ENCODE measurements around the gene MCRIP2.

MCRIP2 gene

DNA sequence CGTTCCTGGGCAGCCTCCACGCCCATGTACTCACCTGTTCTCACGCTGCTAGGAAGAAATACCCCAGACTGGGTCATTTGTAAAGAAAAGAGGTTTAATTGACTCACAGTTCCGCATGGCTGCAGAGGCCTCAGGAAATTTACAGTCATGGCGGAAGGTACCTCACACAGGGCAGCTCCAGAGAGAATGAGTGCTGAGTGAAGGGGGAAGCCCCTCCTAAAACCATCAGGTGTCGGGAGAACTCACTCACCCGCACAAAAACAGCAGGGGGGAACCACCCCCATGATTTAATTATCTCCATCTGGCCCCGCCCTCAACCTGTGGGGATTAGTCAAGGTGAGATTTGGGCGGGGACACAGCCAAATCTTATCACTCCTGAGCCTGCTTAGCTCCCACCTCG lies 33.6 kb upstream of the MCRIP2 start:
- DNase-seq (ENCODE audit: low read depth): no peak
- TF ChIP-seq, protein P1, sequence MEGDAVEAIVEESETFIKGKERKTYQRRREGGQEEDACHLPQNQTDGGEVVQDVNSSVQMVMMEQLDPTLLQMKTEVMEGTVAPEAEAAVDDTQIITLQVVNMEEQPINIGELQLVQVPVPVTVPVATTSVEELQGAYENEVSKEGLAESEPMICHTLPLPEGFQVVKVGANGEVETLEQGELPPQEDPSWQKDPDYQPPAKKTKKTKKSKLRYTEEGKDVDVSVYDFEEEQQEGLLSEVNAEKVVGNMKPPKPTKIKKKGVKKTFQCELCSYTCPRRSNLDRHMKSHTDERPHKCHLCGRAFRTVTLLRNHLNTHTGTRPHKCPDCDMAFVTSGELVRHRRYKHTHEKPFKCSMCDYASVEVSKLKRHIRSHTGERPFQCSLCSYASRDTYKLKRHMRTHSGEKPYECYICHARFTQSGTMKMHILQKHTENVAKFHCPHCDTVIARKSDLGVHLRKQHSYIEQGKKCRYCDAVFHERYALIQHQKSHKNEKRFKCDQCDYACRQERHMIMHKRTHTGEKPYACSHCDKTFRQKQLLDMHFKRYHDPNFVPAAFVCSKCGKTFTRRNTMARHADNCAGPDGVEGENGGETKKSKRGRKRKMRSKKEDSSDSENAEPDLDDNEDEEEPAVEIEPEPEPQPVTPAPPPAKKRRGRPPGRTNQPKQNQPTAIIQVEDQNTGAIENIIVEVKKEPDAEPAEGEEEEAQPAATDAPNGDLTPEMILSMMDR (IDR thresholded peaks at IDR 0.05; ENCODE audit: low read depth, low read length, missing control alignments): no peak
- H3K4me3 ChIP-seq (ENCODE audit: low read depth, low read length): no peak overlapping the region

DNA sequence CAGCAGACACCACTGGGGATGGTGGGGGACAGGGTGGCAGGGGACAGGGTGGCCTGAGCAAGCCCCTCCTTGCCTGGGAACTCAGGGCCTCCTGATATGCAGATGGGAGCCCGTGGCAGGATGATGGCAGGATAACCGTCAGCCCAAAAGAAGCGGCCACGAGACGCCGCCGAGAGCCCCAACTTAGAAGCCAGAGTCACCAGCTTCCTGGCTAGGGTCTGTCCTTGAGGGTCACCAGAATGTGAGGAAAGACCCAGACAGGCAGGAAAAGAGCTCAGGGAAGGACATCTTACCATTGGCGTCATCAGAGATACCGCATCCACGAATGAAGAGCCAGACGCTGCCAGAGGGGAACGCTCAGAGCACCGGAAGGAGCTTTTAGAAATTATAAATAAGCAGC lies 32.3 kb upstream of the MCRIP2 start:
- TF ChIP-seq, protein P1 (IDR thresholded peaks at IDR 0.05; ENCODE audit: low read depth, low read length, missing control alignments): no peak
- DNase-seq (ENCODE audit: low read depth): no peak
- H3K4me3 ChIP-seq (ENCODE audit: low read depth, low read length): no peak overlapping the region

DNA sequence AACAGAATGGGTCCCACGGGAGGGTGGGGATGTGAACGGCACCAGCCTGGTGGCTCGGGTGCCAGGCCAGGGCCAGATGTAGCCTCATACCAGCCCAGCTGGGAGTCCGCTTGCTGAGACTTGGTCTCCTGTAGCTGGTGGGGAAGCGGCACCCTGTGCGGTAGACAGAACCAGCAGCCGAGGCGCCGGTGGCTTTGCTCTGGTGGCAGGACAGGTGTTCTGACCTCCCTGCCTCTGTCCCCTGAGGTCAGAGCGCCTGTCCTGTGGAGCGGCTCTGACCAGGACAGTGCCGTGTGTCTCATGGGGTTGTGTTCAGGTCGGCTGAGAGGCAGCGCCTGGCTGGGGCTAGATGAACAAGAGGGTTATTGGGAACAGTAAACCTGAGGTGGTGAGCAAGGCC lies 31.6 kb upstream of the MCRIP2 start:
- H3K4me3 ChIP-seq (ENCODE audit: low read depth, low read length): no peak overlapping the region
- TF ChIP-seq, protein P1 (IDR thresholded peaks at IDR 0.05; ENCODE audit: low read depth, low read length, missing control alignments): no peak
- no peak for DNase-seq (ENCODE audit: low read depth)

DNA sequence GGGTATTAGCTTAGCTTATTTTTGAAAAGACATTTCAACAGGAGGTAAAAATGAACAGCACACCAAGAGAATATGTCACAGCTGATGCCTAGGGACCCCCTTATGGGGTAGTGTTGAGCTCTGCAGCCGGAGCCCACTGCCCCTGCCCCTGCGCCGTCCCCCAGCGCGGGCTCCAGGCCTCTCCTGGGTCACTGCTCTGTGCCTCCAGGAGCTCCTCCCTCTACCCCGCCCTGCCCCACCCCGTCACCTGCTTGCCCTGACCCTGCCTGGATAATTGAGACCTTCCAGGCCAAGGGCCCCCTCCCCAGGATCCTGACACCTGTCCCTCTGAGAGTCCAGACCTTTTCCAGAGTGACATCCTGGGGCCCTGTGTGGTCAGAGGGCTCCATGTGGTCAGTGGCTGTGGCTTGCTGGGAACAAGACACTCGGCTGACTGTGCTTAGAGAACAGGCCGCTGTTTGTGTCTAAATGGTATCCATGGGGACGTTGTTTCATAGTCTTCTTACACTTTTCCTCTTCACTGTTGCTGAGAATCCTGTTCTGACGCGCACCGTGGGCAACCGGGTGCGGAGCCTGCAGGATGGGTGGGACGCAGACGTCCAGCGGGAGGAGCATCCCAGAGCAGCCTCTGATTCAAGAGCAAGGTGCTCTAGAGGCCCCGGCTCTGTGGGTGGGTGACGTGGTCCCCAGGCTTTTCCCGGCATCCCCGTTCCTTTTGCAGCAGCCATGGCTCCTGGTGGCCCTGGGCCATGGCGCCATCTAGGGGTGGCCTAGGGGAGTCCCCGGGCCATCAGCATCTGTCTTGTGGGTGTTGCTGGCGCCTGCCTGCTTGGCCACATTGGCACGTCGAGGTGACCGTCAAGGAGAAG lies 30.9 kb upstream of the MCRIP2 start:
- H3K4me3 ChIP-seq (ENCODE audit: low read depth, low read length): no peak overlapping the region
- DNase-seq (ENCODE audit: low read depth): no peak
- TF ChIP-seq, protein P1 (IDR thresholded peaks at IDR 0.05; ENCODE audit: low read depth, low read length, missing control alignments): peak; percentile 61

DNA sequence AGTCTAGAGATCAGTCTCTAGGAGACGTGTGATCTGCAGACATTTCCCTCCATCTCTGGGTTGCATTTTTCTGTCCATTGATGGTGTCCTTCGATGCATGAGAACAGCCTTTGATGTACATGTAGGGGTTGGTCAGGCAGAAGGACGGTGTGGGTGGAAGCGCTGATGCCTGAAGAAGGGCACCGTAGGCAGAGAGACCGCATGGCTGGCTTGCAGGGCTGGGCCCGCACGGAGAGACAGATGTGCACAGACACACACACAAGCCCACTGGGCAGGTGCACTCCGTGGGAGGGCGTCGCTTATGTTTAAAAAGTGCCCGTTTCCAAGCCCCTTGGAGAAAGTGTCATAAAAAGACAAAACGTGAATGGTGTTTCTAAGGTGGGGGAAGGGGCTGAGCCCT lies 26.5 kb upstream of the MCRIP2 start:
- TF ChIP-seq, protein P1 (IDR thresholded peaks at IDR 0.05; ENCODE audit: low read depth, low read length, missing control alignments): no peak
- DNase-seq (ENCODE audit: low read depth): no peak
- H3K4me3 ChIP-seq (ENCODE audit: low read depth, low read length): no peak overlapping the region

DNA sequence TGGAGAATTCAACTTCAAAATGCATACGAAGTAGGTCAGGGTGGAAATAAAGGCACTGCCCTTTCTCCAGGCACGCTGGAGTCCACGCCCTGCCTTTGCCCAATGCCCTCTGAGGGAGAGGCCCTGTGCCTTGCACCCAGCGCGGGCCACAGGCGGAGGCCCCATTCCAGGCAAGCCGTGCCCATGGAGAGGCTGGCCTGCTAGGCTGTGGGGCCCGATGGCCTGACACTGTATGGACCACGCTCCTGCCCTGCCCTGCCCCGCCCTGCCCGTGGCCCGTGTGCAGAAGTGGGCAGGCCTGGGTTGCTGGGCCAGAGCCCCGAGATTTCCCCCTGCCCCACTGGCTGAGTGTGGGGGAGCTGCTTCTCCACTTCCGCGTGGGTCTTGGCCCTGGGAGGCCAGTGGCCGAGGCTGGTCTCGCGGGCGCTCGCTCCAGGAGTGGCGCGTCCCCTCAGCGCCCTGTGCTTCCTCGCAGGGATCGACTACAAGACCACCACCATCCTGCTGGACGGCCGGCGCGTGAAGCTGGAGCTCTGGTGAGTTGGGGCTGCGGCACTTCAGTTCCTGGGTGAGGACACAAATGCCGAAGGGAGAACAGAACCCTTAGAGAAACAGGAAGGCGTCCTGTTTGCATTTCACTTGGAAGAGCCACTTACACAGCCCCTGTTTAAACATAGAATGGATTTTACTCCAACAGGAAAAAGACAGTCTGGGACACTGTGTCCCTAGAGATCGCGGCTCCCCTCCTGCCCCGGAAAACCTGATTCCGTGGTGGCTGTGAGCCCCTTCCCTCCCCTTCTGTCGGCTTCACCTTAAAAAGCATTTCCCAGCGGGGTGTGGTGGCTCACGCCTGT lies 24.7 kb upstream of the MCRIP2 start:
- DNase-seq (ENCODE audit: low read depth): no peak
- H3K4me3 ChIP-seq (ENCODE audit: low read depth, low read length): no peak overlapping the region
- TF ChIP-seq, protein P1 (IDR thresholded peaks at IDR 0.05; ENCODE audit: low read depth, low read length, missing control alignments): no peak

All from GM12864 (cell line).